ENCODE measurements around the gene ULBP1. TPM values are rescaled to one million over a fixed set of nuclear protein-coding genes. Genes with fewer than 3 reads are reported as not detected.
"Not testable (repeated sequence)": the region's sequence is repeated elsewhere in the genome, so short reads cannot be mapped to it uniquely, and the experiment has no call there.

The ULBP1 gene
- polyA plus RNA-seq, 1 experiment, result 2.8 TPM

GRCh38 chr6:149924206-149924932 is 39.4 kb upstream of the ULBP1 start:
- Histone ChIP-seq H3K4me3 (ENCODE audit: low read depth, low read length) (no peak overlapping the region), H3K9me3 (ENCODE audit: control insufficient read depth, insufficient read depth, low read length) (no peaks in the 10 kb centered on the region; the same call in 1 of the 2 replicates), H3K27me3 (ENCODE audit: control insufficient read depth, insufficient read depth, low read length) (peaks cover 15% of the 10 kb centered on the region), H3K27ac (ENCODE audit: low read depth, low read length) (no peak overlapping the region)
- POLR2A ChIA-PET, result no interaction called here
- CTCF ChIA-PET, result interaction anchor here (0.7 to 2.2 kb wide), 4 partner anchors 59 to 201 kb away, joined by 3 to 18 read pairs (median 4); no protein-coding TSS in a partner anchor
- no peak for TF ChIP-seq CTCF (IDR thresholded peaks at IDR 0.05; ENCODE audit: low read depth, low read length)
- no peak for DNase-seq (ENCODE audit: low read depth, low spot score)

GRCh38 chr6:149924933-149925252 is 38.9 kb upstream of the ULBP1 start:
- CTCF ChIA-PET, result interaction anchor here (0.5 to 2.2 kb wide), 4 partner anchors 59 to 130 kb away, joined by 3 to 18 read pairs (median 4); no protein-coding TSS in a partner anchor
- no peak overlapping the region for H3K4me3 ChIP-seq (ENCODE audit: low read depth, low read length)
- no peak overlapping the region for H3K27ac ChIP-seq (ENCODE audit: low read depth, low read length)
- TF ChIP-seq CTCF (IDR thresholded peaks at IDR 0.05; ENCODE audit: low read depth, low read length), result no peak
- peaks cover 18% of the 10 kb centered on the region for H3K27me3 ChIP-seq (ENCODE audit: control insufficient read depth, insufficient read depth, low read length)
- H3K9me3 ChIP-seq (ENCODE audit: control insufficient read depth, insufficient read depth, low read length), result no peaks in the 10 kb centered on the region; the same call in 1 of the 2 replicates
- POLR2A ChIA-PET, result no interaction called here
- DNase-seq (ENCODE audit: low read depth, low spot score), result no peak

GRCh38 chr6:149925253-149925973 is 38.3 kb upstream of the ULBP1 start:
- H3K4me3 ChIP-seq (ENCODE audit: low read depth, low read length), result peak overlapping the region; percentile 53
- H3K27me3 ChIP-seq (ENCODE audit: control insufficient read depth, insufficient read depth, low read length), result peaks cover 16% of the 10 kb centered on the region
- TF ChIP-seq CTCF (IDR thresholded peaks at IDR 0.05; ENCODE audit: low read depth, low read length), result no peak
- no peak for DNase-seq (ENCODE audit: low read depth, low spot score)
- H3K27ac ChIP-seq (ENCODE audit: low read depth, low read length), result no peak overlapping the region
- POLR2A ChIA-PET, result no interaction called here
- H3K9me3 ChIP-seq (ENCODE audit: control insufficient read depth, insufficient read depth, low read length), result no peaks in the 10 kb centered on the region; the same call in 1 of the 2 replicates
- CTCF ChIA-PET, result interaction anchor here (0.5 to 2.2 kb wide), 3 partner anchors 60 to 131 kb away, joined by 3 to 18 read pairs (median 6); no protein-coding TSS in a partner anchor

GRCh38 chr6:149925974-149926777 is 37.6 kb upstream of the ULBP1 start:
- DNase-seq (ENCODE audit: low read depth, low spot score), result peak; percentile 29
- ChIA-PET POLR2A (no interaction called here), CTCF (interaction anchor here (0.5 to 2.1 kb wide), 5 partner anchors 47 to 95 kb away, joined by 3 to 7 read pairs (median 6); no protein-coding TSS in a partner anchor)
- peak; percentile 97 for TF ChIP-seq CTCF (IDR thresholded peaks at IDR 0.05; ENCODE audit: low read depth, low read length)
- Histone ChIP-seq H3K27me3 (ENCODE audit: control insufficient read depth, insufficient read depth, low read length) (peaks cover 17% of the 10 kb centered on the region), H3K27ac (ENCODE audit: low read depth, low read length) (no peak overlapping the region), H3K9me3 (ENCODE audit: control insufficient read depth, insufficient read depth, low read length) (no peaks in the 10 kb centered on the region; the same call in 1 of the 2 replicates), H3K4me3 (ENCODE audit: low read depth, low read length) (peak overlapping the region; percentile 53)

GRCh38 chr6:149927025-149927424 is 36.7 kb upstream of the ULBP1 start:
- POLR2A ChIA-PET; H3K4me3 ChIP-seq (ENCODE audit: low read depth, low read length); H3K9me3 ChIP-seq (ENCODE audit: control insufficient read depth, insufficient read depth, low read length); DNase-seq (ENCODE audit: low read depth, low spot score); H3K27ac ChIP-seq (ENCODE audit: low read depth, low read length): not testable (repeated sequence)
- H3K27me3 ChIP-seq (ENCODE audit: control insufficient read depth, insufficient read depth, low read length), result peaks cover 20% of the 10 kb centered on the region
- CTCF ChIA-PET, result interaction anchor here (0.6 to 1.4 kb wide), 3 partner anchors 90 to 95 kb away, joined by 3 to 6 read pairs (median 4); no protein-coding TSS in a partner anchor
